Measurements from ENCODE around the gene NPAS3.

- no peak for TF ChIP-seq CTCF (IDR thresholded peaks at IDR 0.05)
- no peak for TF ChIP-seq POLR2AphosphoS5 (IDR thresholded peaks at IDR 0.05)
- TF ChIP-seq EP300 (IDR thresholded peaks at IDR 0.05), result no peak
- TF ChIP-seq POLR2A (IDR thresholded peaks at IDR 0.05), result no peak
These were observed 747.0 kb downstream of the NPAS3 start for GRCh38 chr14:33685698-33686097.
